ENCODE results near the gene RPL18A.

RPL18A gene

GRCh38 chr19:17817668-17818363, 41.9 kb upstream of the RPL18A start:
- no peak overlapping the region for H3K9ac ChIP-seq
- H3K4me1 ChIP-seq (ENCODE audit: low read depth, poor library complexity, severe bottlenecking) = no peaks in the 10 kb centered on the region
- no peaks in the 10 kb centered on the region for H4K20me1 ChIP-seq (ENCODE audit: insufficient read depth)
- no peak for TF ChIP-seq CTCF (conservative IDR thresholded peaks at IDR 0.05; ENCODE audit: low read depth, low read length)
- H3K4me3 ChIP-seq (IDR thresholded peaks at IDR 0.05; ENCODE audit: insufficient read depth, low read depth, low read length) = no peak overlapping the region
- no peak overlapping the region for H2AFZ ChIP-seq (ENCODE audit: low read depth)
- no peaks in the 10 kb centered on the region for H3K36me3 ChIP-seq (ENCODE audit: insufficient read depth)
- H3K27me3 ChIP-seq (ENCODE audit: insufficient read depth, low read depth) = peaks cover 4% of the 10 kb centered on the region; the same call in 1 of the 2 replicates
- H3K4me2 ChIP-seq = no peak overlapping the region
- H3K79me2 ChIP-seq (ENCODE audit: insufficient read depth, low read depth) = no peaks in the 10 kb centered on the region
- no peak overlapping the region for H3K27ac ChIP-seq

DNA sequence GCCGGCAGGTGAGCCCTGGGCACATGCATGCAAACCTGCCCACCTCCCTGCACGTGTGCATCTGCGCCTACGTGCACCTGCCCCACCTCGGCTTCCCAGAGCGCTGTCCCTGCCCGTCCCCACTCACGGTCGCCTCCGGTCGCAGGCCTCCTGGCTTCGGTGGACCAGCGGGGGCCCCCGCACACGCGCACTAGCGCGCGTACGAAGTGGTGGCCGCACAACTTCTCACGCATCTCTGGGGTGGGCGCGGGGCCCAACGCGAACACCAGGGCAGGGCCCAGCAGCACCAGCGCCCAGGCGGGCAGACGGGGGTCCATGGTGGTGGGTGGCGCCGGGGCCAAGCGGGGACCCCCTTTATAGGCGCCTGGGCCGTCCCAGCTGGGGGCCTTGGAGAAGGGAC, 38.5 kb upstream of the RPL18A start, which contains the start of gene INSL3:
TSS of gene INSL3 (minus strand) at position 330 of the 400 bp plus-strand sequence. CDS start at position 317, 13 bp downstream.
- H3K4me3 ChIP-seq (IDR thresholded peaks at IDR 0.05; ENCODE audit: insufficient read depth, low read depth, low read length) = no peak within 1 kb of the TSS
- H3K79me2 ChIP-seq (ENCODE audit: insufficient read depth, low read depth) = no peaks in the 10 kb centered on the region
- H3K27me3 ChIP-seq (ENCODE audit: insufficient read depth, low read depth) = no peaks in the 10 kb centered on the region
- TF ChIP-seq CTCF (conservative IDR thresholded peaks at IDR 0.05; ENCODE audit: low read depth, low read length) = no peak
- H4K20me1 ChIP-seq (ENCODE audit: insufficient read depth) = no peaks in the 10 kb centered on the region
- no peak within 1 kb of the TSS for H3K9ac ChIP-seq
- no peak within 1 kb of the TSS for H2AFZ ChIP-seq (ENCODE audit: low read depth)
- no peaks in the 10 kb centered on the region for H3K4me1 ChIP-seq (ENCODE audit: low read depth, poor library complexity, severe bottlenecking)
- no peaks in the 10 kb centered on the region for H3K36me3 ChIP-seq (ENCODE audit: insufficient read depth)
- H3K4me2 ChIP-seq = no peak within 1 kb of the TSS
- no peak within 1 kb of the TSS for H3K27ac ChIP-seq

GRCh38 chr19:17824339-17824738, 35.4 kb upstream of the RPL18A start:
- Histone ChIP-seq H3K36me3 (ENCODE audit: insufficient read depth) (no peaks in the 10 kb centered on the region), H2AFZ (ENCODE audit: low read depth) (no peak overlapping the region), H3K4me1 (ENCODE audit: low read depth, poor library complexity, severe bottlenecking) (no peaks in the 10 kb centered on the region), H3K9ac (no peak overlapping the region), H3K27ac (no peak overlapping the region), H3K27me3 (ENCODE audit: insufficient read depth, low read depth) (no peaks in the 10 kb centered on the region), H3K4me3 (IDR thresholded peaks at IDR 0.05; ENCODE audit: insufficient read depth, low read depth, low read length) (no peak overlapping the region), H4K20me1 (ENCODE audit: insufficient read depth) (no peaks in the 10 kb centered on the region), H3K79me2 (ENCODE audit: insufficient read depth, low read depth) (no peaks in the 10 kb centered on the region), H3K4me2 (no peak overlapping the region)
- no peak for TF ChIP-seq CTCF (conservative IDR thresholded peaks at IDR 0.05; ENCODE audit: low read depth, low read length)

DNA sequence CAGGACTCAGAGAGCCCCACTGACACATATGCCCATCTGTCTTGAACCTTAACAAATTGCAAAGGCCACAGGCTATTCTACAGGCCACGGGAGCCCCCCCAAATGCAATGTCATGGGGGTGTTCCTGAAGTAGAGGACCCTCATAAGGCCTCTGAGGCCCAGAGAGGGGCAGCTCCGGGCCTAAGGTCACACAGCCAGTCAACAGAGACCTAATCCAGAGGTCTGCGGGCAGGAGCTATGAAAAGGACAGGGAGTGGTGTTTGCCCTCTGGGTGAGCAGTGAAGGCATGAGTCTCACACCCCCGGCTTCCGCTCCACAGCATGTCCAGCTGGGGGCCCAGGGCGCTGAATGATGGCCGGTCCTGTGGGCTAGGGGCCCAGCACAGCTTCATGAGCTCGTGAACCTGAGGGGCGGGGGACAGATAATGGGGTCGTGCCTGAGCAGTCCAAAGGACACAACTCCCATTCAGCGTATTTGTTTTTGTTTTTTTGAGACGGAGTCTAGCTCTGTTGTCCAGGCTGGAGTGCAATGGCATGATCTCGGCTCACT, 33.1 kb upstream of the RPL18A start:
- H3K4me2 ChIP-seq = no peak overlapping the region

More for the DNA sequence above, 33.1 kb upstream of the RPL18A start:
- no peak overlapping the region for H3K9ac ChIP-seq
- no peak overlapping the region for H2AFZ ChIP-seq (ENCODE audit: low read depth)
- no peak overlapping the region for H3K27ac ChIP-seq
- H3K79me2 ChIP-seq (ENCODE audit: insufficient read depth, low read depth) = no peaks in the 10 kb centered on the region
- H3K4me3 ChIP-seq (IDR thresholded peaks at IDR 0.05; ENCODE audit: insufficient read depth, low read depth, low read length) = no peak overlapping the region
- H3K27me3 ChIP-seq (ENCODE audit: insufficient read depth, low read depth) = no peaks in the 10 kb centered on the region
- H3K36me3 ChIP-seq (ENCODE audit: insufficient read depth) = no peaks in the 10 kb centered on the region
- no peaks in the 10 kb centered on the region for H4K20me1 ChIP-seq (ENCODE audit: insufficient read depth)
- no peaks in the 10 kb centered on the region for H3K4me1 ChIP-seq (ENCODE audit: low read depth, poor library complexity, severe bottlenecking)
- no peak for TF ChIP-seq CTCF (conservative IDR thresholded peaks at IDR 0.05; ENCODE audit: low read depth, low read length)
